Right atrium auricular region (tissue), 2 donors: ENCODE data around the gene MIGA1. TPM values are rescaled to one million over a fixed set of nuclear protein-coding genes. Genes with fewer than 3 reads are reported as not detected.
"Not testable (repeated sequence)": the region's sequence is repeated elsewhere in the genome, so short reads cannot be mapped to it uniquely, and the experiment has no call there.

ENCODE experiments used
- DNase-seq: peaks from one replicate; pipeline ENCODE4 v3.0.0-alpha.2; 2019; ENCODE audit warnings: low spot score
- H3K27ac ChIP-seq, 2 donors: fragments of 200-600 bp; sonication (generic); 1 replicate in 1 of 2; 2 replicates in 1 of 2; pipeline ENCODE4 v1.5.1; 2016 to 2019
- H3K27me3 ChIP-seq, 2 donors: fragments of 200-600 bp; sonication (generic); one replicate each; pipeline versions ENCODE4 v1.5.1 to v1.6.0; 2017 to 2019
- H3K36me3 ChIP-seq: fragments of 200-600 bp; sonication (generic); one replicate; pipeline ENCODE4 v1.5.1; 2016
- H3K4me1 ChIP-seq, 2 donors: fragments of 200-600 bp; sonication (generic); one replicate each; pipeline versions ENCODE4 v1.5.1 to v1.6.0; 2017 to 2019
- H3K4me3 ChIP-seq, 2 donors: fragments of 200-600 bp; sonication (generic); 1 replicate in 1 of 2; 2 replicates in 1 of 2; pipeline ENCODE4 v1.5.1; 2017 to 2019; ENCODE audit warnings: mild to moderate bottlenecking in 1 of 2, moderate library complexity in 1 of 2
- H3K9me3 ChIP-seq, 2 donors: fragments of 200-600 bp; sonication (generic); one replicate each; pipeline ENCODE4 v1.5.1; 2019
- total RNA-seq, 2 donors: library from RNA; depleted of rRNA; stranded (reverse); fragments of >200 nt; gene quantifications; one replicate each; pipeline ENCODE4 v1.1.0, GENCODE V29; 2016
- TF ChIP-seq, protein P1 (sequence below), 2 donors: fragments of 200-600 bp; sonication (generic); IDR thresholded peaks; one replicate each; pipeline ENCODE4 v1.5.1; 2019; ENCODE audit warnings: antibody characterized with exemption in 2 of 2

The MIGA1 gene
- total RNA-seq, 2 donors from 2014 or later: 8.5 to 10.1 TPM

DNA sequence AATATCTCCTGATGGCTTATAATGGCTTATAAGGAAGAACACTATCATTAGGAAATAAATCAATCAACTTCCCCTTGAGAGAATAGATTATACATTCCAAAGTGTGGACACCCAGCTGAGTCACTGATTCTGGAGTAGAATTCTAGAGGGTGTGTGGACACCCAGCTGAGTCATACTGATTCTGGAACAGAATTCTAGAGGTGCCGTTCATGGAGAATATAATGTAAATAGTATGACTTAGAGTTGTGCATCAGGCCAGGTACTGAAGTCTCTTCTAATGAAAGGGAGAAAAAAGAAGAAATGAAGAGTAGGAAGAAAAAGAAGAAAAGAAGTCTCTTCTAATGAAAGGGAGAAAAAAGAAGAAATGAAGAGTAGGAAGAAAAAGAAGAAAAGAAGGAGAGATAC, 17.4 kb upstream of the MIGA1 start:
- H3K4me3 ChIP-seq: no peak overlapping the region
- H3K4me1 ChIP-seq: peaks cover 0 to 13% of the 10 kb centered on the region in 2 donors
- no peaks in the 10 kb centered on the region for H3K9me3 ChIP-seq
- no peaks in the 10 kb centered on the region for H3K27me3 ChIP-seq
- no peak for DNase-seq
- no peak overlapping the region for H3K27ac ChIP-seq
- H3K36me3 ChIP-seq: no peaks in the 10 kb centered on the region
- TF ChIP-seq, protein P1, sequence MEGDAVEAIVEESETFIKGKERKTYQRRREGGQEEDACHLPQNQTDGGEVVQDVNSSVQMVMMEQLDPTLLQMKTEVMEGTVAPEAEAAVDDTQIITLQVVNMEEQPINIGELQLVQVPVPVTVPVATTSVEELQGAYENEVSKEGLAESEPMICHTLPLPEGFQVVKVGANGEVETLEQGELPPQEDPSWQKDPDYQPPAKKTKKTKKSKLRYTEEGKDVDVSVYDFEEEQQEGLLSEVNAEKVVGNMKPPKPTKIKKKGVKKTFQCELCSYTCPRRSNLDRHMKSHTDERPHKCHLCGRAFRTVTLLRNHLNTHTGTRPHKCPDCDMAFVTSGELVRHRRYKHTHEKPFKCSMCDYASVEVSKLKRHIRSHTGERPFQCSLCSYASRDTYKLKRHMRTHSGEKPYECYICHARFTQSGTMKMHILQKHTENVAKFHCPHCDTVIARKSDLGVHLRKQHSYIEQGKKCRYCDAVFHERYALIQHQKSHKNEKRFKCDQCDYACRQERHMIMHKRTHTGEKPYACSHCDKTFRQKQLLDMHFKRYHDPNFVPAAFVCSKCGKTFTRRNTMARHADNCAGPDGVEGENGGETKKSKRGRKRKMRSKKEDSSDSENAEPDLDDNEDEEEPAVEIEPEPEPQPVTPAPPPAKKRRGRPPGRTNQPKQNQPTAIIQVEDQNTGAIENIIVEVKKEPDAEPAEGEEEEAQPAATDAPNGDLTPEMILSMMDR (IDR thresholded peaks at IDR 0.05): no peak

DNA sequence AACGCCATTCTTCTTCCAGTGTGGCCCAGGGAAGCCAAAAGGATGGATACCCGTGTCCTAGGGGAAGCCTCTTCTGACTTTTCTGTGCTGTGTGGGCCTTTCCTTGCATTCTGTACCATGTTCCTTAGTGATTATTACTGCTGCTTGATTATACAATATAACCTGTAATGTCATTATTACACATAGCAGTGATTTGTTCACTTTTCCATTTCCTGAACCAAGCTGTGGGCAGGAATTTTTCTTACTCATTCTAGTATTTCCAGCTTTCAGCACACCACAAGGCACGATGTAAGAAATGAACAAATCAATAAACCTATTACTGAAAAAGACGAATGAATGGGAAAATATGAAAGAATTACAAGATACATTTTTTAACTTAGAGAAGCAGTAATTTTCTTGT, 11.4 kb upstream of the MIGA1 start:
- no peak for DNase-seq
- H3K36me3 ChIP-seq: no peaks in the 10 kb centered on the region
- TF ChIP-seq, protein P1 (IDR thresholded peaks at IDR 0.05): no peak
- no peak overlapping the region for H3K27ac ChIP-seq
- H3K4me3 ChIP-seq: no peak overlapping the region
- H3K9me3 ChIP-seq: no peaks in the 10 kb centered on the region
- no peaks in the 10 kb centered on the region for H3K27me3 ChIP-seq
- no peaks in the 10 kb centered on the region for H3K4me1 ChIP-seq

DNA sequence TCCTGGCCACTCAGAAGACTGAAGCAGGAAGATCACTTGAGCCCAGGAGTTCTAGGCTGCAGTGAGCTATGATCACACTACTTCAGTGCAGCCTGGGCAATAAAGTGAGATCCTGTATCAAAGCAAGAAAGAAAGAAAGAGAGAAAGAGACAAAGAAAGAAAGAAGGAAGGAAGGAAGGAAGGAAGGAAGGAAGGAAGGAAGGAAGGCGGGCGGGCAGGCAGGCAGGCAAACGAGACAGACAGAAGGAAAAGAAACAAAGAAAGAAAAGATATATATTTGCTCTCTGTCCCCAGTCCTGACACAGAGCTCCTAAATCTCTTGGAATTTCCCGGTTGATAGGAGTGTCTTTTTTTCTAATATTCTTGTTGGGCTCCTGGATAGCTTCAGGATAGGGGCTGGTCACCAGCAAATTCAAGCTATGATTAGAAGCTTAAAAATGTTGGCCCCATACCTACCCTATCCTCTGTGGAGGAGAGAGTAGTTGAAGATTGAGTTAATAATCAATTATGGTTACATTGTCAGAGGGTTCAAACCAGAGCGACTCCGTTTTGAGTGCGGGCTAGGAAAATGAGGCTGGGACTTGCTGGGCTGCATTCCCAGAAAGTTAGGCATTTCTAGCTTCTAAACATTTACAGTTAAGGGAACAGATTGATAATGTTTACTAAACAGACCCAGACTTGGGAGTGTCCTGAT, 3.3 kb upstream of the MIGA1 start:
- H3K36me3 ChIP-seq: no peaks in the 10 kb centered on the region
- DNase-seq: no peak
- TF ChIP-seq, protein P1 (IDR thresholded peaks at IDR 0.05): no peak
- H3K4me1 ChIP-seq: peaks cover 0 to 11% of the 10 kb centered on the region in 2 donors
- no peak overlapping the region for H3K4me3 ChIP-seq
- no peaks in the 10 kb centered on the region for H3K27me3 ChIP-seq
- H3K27ac ChIP-seq: no peak overlapping the region
- H3K9me3 ChIP-seq: no peaks in the 10 kb centered on the region

DNA sequence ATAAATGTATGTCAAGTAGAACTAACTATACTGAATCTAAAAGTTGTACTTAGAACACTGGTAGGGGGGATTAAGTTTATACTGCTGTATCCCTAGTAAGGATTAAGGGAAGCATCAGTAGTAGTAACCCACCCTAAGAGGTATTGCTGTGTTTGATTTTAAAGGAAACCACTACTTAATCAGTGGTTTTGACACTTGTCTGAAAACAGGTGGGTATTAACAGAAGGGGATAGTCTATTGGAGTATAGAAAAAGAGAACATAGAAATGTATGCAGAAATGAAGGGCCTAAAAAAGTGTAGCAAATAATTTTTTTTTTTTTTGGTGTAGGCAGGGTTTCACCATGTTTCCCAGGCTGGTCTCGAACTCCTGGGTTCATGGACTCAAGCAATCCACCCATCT, 2.2 kb downstream of the MIGA1 start:
- TF ChIP-seq, protein P1 (IDR thresholded peaks at IDR 0.05): no peak
- Histone ChIP-seq H3K36me3 (peaks cover 12% of the 10 kb centered on the region), H3K27me3 (no peaks in the 10 kb centered on the region), H3K27ac (no peak overlapping the region), H3K4me3 (no peak overlapping the region), H3K9me3 (no peaks in the 10 kb centered on the region), H3K4me1 (peaks cover 0 to 16% of the 10 kb centered on the region in 2 donors)
- DNase-seq: no peak

DNA sequence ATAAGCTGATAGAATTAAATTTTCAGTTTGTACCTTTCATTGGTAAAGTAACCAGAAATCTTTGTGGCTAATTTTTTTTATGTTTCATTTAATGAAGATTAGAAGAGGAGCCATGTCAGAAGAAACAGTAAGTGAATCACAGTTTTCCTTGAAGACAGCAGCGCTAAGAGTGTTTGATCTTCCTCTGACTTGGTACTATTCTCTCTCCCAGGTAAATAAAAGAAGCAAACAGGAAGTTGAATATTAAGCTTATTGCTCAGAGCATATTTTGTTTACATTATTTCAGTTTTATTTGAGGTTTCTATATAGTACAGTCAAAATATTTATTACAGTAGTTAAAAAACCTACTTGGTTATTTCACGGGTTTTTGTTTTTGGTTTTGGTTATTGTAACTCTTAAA, 3.7 kb downstream of the MIGA1 start:
- no peak for DNase-seq
- Histone ChIP-seq H3K36me3 (peaks cover 19% of the 10 kb centered on the region), H3K27ac (no peak overlapping the region), H3K9me3 (no peaks in the 10 kb centered on the region), H3K27me3 (no peaks in the 10 kb centered on the region), H3K4me3 (no peak overlapping the region), H3K4me1 (peaks cover 0 to 16% of the 10 kb centered on the region in 2 donors)
- TF ChIP-seq, protein P1 (IDR thresholded peaks at IDR 0.05): no peak

DNA sequence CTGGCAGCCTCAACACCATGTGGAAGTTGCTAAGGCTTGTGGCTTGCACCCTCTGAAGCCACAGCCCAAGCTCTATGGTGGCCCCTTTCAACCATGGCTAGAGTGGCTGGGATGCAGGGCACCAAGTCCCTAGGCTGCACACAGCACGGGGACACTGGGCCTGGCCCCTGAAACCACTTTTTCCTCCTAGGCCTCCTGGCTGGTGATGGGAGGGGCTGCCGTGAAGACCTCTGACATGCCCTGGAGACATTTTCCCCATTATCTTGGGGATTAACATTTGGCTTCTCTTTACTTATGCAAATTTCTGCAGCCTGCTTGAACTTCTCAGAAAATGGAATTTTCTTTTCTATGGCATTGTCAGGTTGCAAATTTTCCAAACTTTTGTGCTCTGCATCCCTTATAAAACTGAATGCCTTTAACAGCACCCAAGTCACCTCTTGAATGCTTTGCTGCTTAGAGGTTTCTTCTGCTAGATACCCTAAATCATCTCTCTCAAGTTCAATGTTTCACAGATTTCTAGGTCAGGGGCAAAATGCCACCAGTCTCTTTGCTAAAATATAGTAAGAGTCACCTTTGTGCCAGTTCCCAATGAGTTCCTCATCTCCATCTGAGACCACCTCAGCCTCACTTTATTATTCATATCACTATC, 6.8 kb downstream of the MIGA1 start:
- not testable (repeated sequence) for H3K27ac ChIP-seq, H3K4me3 ChIP-seq, H3K9me3 ChIP-seq, H3K4me1 ChIP-seq, DNase-seq, H3K27me3 ChIP-seq
- peaks cover 27% of the 10 kb centered on the region for H3K36me3 ChIP-seq
